NK-92 treated with Interleukin-12 subunit alpha and Interleukin-12 subunit beta, amount 100 ng/mL, for 24 hours (cell line): ENCODE measurements around the gene INAFM2.

ENCODE experiments used
- DNase-seq: peaks from one replicate; lab custom pipeline; 2025; lab: John Stamatoyannopoulos, UW

The INAFM2 gene

GRCh38 chr15:40329804-40330203, 6.3 kb downstream of the INAFM2 start:
- DNase-seq = no peak

GRCh38 chr15:40330368-40330836, 6.9 kb downstream of the INAFM2 start:
- DNase-seq = no peak

- DNase-seq = no peak
Observed at GRCh38 chr15:40331026-40331425, 7.5 kb downstream of the INAFM2 start.

GRCh38 chr15:40331637-40332036, 8.1 kb downstream of the INAFM2 start:
- DNase-seq = no peak

GRCh38 chr15:40332113-40332781, 8.8 kb downstream of the INAFM2 start:
- DNase-seq = no peak

- DNase-seq = no peak
Observed at GRCh38 chr15:40333922-40334492, 10.5 kb downstream of the INAFM2 start.

GRCh38 chr15:40334541-40334940, 11.0 kb downstream of the INAFM2 start:
- DNase-seq = no peak

GRCh38 chr15:40334941-40335795, 11.7 kb downstream of the INAFM2 start:
- DNase-seq = no peak

- DNase-seq = no peak
Observed at GRCh38 chr15:40335938-40336743, 12.6 kb downstream of the INAFM2 start.

GRCh38 chr15:40336744-40337122, 13.2 kb downstream of the INAFM2 start:
- no peak for DNase-seq

GRCh38 chr15:40337597-40337996, 14.1 kb downstream of the INAFM2 start:
- no peak for DNase-seq

GRCh38 chr15:40338041-40338657, 14.7 kb downstream of the INAFM2 start:
- peak; percentile 66 for DNase-seq

- no peak for DNase-seq
Observed at GRCh38 chr15:40338921-40339620, 15.6 kb downstream of the INAFM2 start.

GRCh38 chr15:40339621-40339945, 16.1 kb downstream of the INAFM2 start:
- DNase-seq = no peak

GRCh38 chr15:40340038-40340739, 16.7 kb downstream of the INAFM2 start:
- no peak for DNase-seq

GRCh38 chr15:40340740-40341400, 17.4 kb downstream of the INAFM2 start, which contains the start of gene CCDC9B:
TSS of gene CCDC9B (minus strand) at chr15:40340939. CDS start at chr15:40340819, 120 bp downstream.
- DNase-seq = no peak

- DNase-seq = no peak
Observed at GRCh38 chr15:40342416-40343320, 19.2 kb downstream of the INAFM2 start.

GRCh38 chr15:40343512-40343911, 20.0 kb downstream of the INAFM2 start:
- DNase-seq = no peak

- DNase-seq = no peak
Observed at GRCh38 chr15:40344217-40344616, 20.7 kb downstream of the INAFM2 start.
